Frontal cortex (tissue), 4 donors: Measurements from ENCODE around the gene C11orf54. TPM values are rescaled to one million over a fixed set of nuclear protein-coding genes. Genes with fewer than 3 reads are reported as not detected.
"Not testable (repeated sequence)": the region's sequence is repeated elsewhere in the genome, so short reads cannot be mapped to it uniquely, and the experiment has no call there.

ENCODE experiments used
- DNase-seq, 2 donors: peaks; one replicate each; pipeline ENCODE4 v3.0.0; 2012; ENCODE audit warnings: low spot score in 2 of 2
- FAIRE-seq: peaks from 2 replicates; lab custom pipeline; 2012; peaks lifted over from hg19 to GRCh38; lab: Jason Lieb, UNC
- total RNA-seq: library from RNA; depleted of rRNA; stranded (reverse); fragments of >200 nt; gene quantifications from one replicate; pipeline ENCODE4 v1.2.3, GENCODE V29; 2014
- donor health status: control.
- donor health status: control.
- donor health status: control.

C11orf54 gene
- total RNA-seq, 1 donor from 2014 or later, result 37.5 TPM

- no peak for DNase-seq
- FAIRE-seq, result no peak
These were observed 8.0 kb upstream of the C11orf54 start for GRCh38 chr11:93733474-93733873.

- FAIRE-seq, result no peak
- no peak for DNase-seq
These were observed 6.8 kb upstream of the C11orf54 start for GRCh38 chr11:93734427-93735222.

- FAIRE-seq (no peak), DNase-seq (no peak)
These were observed 5.8 kb upstream of the C11orf54 start for GRCh38 chr11:93735627-93736026.

GRCh38 chr11:93736129-93736528 is 5.3 kb upstream of the C11orf54 start:
- FAIRE-seq, result no peak
- no peak for DNase-seq

- FAIRE-seq (no peak), DNase-seq (no peak)
These were observed 3.4 kb upstream of the C11orf54 start for GRCh38 chr11:93737904-93738612.

- FAIRE-seq, result no peak
- no peak for DNase-seq
These were observed 2.8 kb upstream of the C11orf54 start for GRCh38 chr11:93738647-93739081.

- DNase-seq, result no peak
- no peak for FAIRE-seq
These were observed 1.3 kb upstream of the C11orf54 start for GRCh38 chr11:93740031-93740729.

- FAIRE-seq (no peak), DNase-seq (peak in 1 of 2 donors; percentile 34)
These were observed 760 bp upstream of the C11orf54 start for GRCh38 chr11:93740730-93741093.

- FAIRE-seq (no peak), DNase-seq (peak in 1 of 2 donors; percentile 18)
These were observed 382 bp downstream of the C11orf54 start for GRCh38 chr11:93741882-93742226.

- DNase-seq, result no peak
- no peak for FAIRE-seq
These were observed 1.8 kb downstream of the C11orf54 start for GRCh38 chr11:93743291-93743690.

- DNase-seq, result no peak
- FAIRE-seq, result no peak
These were observed 3.2 kb downstream of the C11orf54 start for GRCh38 chr11:93744669-93745004.

GRCh38 chr11:93745005-93745755 is 3.7 kb downstream of the C11orf54 start:
- FAIRE-seq, DNase-seq: not testable (repeated sequence)

GRCh38 chr11:93746101-93746500 is 4.6 kb downstream of the C11orf54 start:
- FAIRE-seq, result no peak
- no peak for DNase-seq

- no peak for FAIRE-seq
These were observed 5.7 kb downstream of the C11orf54 start for GRCh38 chr11:93747122-93747521.

GRCh38 chr11:93751001-93751400 is 9.5 kb downstream of the C11orf54 start:
- DNase-seq (no peak), FAIRE-seq (no peak)

More at GRCh38 chr11:93747122-93747521, 5.7 kb downstream of the C11orf54 start:
- no peak for DNase-seq

GRCh38 chr11:93753241-93753640 is 11.8 kb downstream of the C11orf54 start:
- DNase-seq (no peak), FAIRE-seq (no peak)

GRCh38 chr11:93756748-93757147 is 15.3 kb downstream of the C11orf54 start:
- FAIRE-seq, result no peak
- DNase-seq, result no peak

GRCh38 chr11:93757301-93757700 is 15.8 kb downstream of the C11orf54 start:
- DNase-seq (no peak), FAIRE-seq (no peak)

- no peak for DNase-seq
- FAIRE-seq, result no peak
These were observed 16.7 kb downstream of the C11orf54 start for GRCh38 chr11:93757924-93758865.
